Liver (tissue), 3 donors: Measurements from ENCODE around the gene CACHD1.

Experiments
- HNF4A ChIP-seq, 2 donors: conservative IDR thresholded peaks; 2 replicates each; pipeline ENCODE4 v1.6.1; 2016; ENCODE audit warnings: antibody characterized with exemption in 2 of 2, mild to moderate bottlenecking in 2 of 2
- TAF1 ChIP-seq: conservative IDR thresholded peaks from 2 replicates; pipeline ENCODE4 v1.6.1; 2016; ENCODE audit warnings: antibody characterized with exemption, mild to moderate bottlenecking
- YY1 ChIP-seq: IDR thresholded peaks from 2 replicates; pipeline ENCODE4 v1.6.1; 2016; ENCODE audit warnings: antibody characterized with exemption, mild to moderate bottlenecking
- TF ChIP-seq, protein P1 (sequence below): fragments of 150-350 bp; IDR thresholded peaks from 2 replicates; pipeline ENCODE4 v1.5.1; 2017; ENCODE audit warnings: improper control_type of control experiment, low read depth, low read length; ENCODE audit not compliant: missing input control
- donor health status: healthy.
- donor health status: healthy.

DNA sequence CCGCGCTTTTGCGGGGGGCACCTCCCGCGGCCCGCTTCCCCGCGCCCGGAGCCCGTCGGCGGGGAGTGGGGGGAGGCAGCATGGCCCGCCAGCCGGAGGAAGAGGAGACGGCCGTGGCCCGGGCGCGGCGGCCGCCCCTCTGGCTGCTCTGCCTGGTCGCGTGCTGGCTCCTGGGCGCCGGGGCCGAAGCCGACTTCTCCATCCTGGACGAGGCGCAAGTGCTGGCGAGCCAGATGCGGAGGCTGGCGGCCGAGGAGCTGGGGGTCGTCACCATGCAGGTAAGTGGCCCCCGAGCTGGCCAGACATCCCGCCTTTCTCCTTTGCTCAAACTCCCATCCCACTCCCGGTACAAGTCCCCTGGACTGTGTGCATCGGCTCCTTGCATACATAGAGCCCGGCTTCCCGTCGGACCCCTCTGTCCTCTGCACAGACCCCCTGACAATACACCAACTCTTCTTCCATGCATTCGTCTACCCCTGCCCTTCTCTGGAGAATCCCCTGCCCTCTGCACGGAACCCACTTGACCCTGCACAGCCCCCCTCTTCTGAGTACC, 812 bp downstream of the CACHD1 start:
- TF ChIP-seq, protein P1, sequence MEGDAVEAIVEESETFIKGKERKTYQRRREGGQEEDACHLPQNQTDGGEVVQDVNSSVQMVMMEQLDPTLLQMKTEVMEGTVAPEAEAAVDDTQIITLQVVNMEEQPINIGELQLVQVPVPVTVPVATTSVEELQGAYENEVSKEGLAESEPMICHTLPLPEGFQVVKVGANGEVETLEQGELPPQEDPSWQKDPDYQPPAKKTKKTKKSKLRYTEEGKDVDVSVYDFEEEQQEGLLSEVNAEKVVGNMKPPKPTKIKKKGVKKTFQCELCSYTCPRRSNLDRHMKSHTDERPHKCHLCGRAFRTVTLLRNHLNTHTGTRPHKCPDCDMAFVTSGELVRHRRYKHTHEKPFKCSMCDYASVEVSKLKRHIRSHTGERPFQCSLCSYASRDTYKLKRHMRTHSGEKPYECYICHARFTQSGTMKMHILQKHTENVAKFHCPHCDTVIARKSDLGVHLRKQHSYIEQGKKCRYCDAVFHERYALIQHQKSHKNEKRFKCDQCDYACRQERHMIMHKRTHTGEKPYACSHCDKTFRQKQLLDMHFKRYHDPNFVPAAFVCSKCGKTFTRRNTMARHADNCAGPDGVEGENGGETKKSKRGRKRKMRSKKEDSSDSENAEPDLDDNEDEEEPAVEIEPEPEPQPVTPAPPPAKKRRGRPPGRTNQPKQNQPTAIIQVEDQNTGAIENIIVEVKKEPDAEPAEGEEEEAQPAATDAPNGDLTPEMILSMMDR: no peak
- TF ChIP-seq HNF4A (conservative IDR thresholded peaks at IDR 0.05) (no peak), YY1 (no peak), TAF1 (no peak)
